ENCODE data around the gene CDHR2.

CDHR2 gene, protein sequence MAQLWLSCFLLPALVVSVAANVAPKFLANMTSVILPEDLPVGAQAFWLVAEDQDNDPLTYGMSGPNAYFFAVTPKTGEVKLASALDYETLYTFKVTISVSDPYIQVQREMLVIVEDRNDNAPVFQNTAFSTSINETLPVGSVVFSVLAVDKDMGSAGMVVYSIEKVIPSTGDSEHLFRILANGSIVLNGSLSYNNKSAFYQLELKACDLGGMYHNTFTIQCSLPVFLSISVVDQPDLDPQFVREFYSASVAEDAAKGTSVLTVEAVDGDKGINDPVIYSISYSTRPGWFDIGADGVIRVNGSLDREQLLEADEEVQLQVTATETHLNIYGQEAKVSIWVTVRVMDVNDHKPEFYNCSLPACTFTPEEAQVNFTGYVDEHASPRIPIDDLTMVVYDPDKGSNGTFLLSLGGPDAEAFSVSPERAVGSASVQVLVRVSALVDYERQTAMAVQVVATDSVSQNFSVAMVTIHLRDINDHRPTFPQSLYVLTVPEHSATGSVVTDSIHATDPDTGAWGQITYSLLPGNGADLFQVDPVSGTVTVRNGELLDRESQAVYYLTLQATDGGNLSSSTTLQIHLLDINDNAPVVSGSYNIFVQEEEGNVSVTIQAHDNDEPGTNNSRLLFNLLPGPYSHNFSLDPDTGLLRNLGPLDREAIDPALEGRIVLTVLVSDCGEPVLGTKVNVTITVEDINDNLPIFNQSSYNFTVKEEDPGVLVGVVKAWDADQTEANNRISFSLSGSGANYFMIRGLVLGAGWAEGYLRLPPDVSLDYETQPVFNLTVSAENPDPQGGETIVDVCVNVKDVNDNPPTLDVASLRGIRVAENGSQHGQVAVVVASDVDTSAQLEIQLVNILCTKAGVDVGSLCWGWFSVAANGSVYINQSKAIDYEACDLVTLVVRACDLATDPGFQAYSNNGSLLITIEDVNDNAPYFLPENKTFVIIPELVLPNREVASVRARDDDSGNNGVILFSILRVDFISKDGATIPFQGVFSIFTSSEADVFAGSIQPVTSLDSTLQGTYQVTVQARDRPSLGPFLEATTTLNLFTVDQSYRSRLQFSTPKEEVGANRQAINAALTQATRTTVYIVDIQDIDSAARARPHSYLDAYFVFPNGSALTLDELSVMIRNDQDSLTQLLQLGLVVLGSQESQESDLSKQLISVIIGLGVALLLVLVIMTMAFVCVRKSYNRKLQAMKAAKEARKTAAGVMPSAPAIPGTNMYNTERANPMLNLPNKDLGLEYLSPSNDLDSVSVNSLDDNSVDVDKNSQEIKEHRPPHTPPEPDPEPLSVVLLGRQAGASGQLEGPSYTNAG (N-terminal part only)

DNA sequence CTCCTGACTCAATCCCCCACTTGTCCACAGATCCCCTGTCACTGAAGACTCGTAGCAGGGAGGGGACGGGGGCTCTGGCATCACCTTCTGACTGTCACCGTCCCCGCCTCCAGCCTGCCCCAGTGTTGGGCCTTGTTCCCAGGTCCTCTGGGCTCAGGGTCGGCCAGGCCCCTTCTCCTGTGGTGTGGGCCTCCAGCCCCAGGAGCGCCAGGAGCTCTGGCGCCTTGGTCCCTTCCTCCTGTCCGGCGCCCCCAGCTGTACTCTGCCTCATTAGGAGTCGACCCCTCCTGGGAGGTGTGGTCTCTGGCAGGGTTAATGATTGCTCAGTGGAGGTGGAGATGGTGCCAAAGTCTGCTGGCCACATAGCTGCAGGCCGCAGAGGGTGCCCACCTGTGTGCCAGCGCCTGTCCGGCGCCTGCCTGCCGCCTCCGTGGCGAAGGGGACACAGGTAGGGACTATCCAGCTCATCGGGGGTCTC, at the start of gene CDHR2:
Gene CDHR2, plus strand, starts transcription at position 376 of the 478 bp plus-strand sequence. CDS start 16,011 bp downstream, outside the sequence.
- DNase-seq (ENCODE audit: low read depth) = no peak

DNA sequence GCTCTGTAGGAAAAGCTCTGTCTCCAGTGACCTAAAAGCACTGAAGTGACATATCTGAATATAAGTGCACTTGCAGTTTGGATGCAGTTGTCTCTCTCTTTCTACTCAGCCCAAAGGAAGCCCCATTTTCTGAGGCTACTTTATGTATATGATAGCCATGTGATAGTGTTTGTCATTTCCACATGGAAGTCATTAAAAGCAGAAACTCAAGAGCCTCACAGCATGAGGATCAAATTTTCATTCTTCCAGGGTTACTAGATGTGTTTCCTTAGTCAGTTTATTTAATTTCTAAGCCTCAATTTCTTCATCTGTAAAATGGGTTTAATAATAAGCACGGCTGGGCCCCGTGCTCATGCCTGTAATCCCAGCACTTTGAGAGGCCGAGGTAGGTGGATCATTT, 48.6 kb upstream of the CDHR2 start:
- peak; percentile 10 for DNase-seq (ENCODE audit: low read depth)

DNA sequence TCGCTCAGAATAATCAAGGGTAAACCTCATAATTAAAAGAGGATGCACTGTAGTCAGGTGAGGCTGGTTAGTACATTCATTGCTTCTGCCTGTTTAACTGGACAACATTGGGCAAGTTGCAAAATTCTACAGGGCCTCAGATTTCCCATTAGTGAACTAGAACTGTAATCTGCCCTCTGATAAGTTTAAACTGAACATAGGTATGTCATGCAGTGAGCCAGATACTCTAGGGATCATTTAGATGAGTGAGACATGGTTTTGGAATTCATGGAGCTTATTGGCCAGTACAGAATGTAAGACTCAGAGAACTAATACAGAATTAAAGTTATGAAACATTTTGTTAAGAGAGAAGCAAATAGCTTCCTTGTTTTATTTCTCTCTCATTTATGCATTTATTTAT, 47.8 kb upstream of the CDHR2 start:
- peak; percentile 45 for DNase-seq (ENCODE audit: low read depth)

DNA sequence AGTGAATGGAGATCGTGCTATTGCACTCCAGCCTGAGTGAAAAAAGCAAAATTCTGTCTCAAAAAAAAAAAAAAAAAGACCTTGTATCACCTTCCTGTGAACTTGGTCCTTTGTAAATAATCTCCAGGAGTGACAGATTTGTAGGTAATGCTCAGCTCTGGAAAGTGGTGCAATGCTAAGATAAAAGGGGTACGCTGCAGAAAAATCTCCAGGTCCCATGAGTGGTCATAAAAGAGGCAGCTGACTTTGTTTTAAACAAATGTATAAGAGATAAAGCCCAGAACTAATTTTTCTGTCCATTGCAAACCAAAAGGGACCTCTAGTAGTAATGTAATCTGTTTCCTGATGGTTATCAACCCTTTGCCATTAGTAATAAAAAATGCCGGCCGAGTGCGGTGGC, 45.6 kb upstream of the CDHR2 start:
- no peak for DNase-seq (ENCODE audit: low read depth)

DNA sequence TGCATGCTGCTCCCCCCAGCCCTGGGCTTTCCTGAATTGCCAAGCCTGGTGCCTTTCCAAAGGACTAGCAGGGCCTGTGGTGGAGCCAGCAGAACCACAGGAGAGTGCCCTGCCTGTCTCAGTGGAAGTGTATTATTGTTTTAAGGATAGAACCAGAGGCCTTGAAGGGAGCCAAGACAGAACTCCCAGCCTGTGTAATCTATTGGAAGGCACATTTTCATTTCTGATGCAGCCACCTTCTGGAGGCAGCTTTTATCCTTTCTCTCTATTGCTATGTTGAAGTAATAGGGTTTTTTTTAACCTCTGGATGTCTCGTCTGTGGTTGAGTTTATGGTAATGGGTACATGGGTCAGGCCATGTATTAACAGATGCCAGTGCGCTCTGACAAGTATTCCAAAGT, 41.2 kb upstream of the CDHR2 start:
- no peak for DNase-seq (ENCODE audit: low read depth)

DNA sequence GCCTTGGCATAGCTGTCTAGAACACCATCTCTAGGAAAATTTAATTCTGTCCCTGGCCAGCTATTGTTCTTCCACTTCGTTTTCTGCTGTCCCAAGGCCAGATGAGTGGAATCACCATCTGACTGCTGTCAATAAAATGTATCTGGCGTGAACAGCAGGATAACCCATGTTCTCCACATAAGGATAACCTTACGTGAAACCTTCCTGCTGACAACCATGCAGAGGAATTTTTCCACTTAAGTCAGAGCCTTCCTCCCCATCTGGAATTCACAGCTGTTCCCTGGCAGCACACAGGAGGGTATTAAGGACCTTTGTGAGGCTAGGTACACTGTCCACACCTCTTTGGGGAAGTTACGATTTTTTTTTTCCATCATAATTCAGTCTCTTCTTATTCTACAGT, 40.5 kb upstream of the CDHR2 start:
- no peak for DNase-seq (ENCODE audit: low read depth)

DNA sequence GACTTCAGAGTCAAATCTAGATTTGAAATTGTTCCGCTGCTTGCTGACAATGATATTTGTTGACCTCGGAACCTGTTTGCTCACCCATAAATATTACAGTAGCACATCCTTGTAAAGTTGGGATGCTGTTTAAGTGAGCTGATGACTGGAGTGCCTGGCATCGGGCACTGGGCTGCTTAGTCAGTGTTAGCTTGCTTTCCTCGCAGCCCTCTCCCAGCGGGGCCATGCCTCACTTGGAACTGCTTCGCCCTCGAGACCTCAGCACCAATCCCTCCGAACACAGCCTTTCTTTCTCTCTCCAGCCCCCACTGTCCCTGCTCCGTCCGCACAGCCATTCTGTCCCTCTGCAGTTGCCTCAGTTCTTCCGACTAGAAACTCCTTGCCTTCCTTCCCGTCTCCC, 35.4 kb upstream of the CDHR2 start:
- no peak for DNase-seq (ENCODE audit: low read depth)

DNA sequence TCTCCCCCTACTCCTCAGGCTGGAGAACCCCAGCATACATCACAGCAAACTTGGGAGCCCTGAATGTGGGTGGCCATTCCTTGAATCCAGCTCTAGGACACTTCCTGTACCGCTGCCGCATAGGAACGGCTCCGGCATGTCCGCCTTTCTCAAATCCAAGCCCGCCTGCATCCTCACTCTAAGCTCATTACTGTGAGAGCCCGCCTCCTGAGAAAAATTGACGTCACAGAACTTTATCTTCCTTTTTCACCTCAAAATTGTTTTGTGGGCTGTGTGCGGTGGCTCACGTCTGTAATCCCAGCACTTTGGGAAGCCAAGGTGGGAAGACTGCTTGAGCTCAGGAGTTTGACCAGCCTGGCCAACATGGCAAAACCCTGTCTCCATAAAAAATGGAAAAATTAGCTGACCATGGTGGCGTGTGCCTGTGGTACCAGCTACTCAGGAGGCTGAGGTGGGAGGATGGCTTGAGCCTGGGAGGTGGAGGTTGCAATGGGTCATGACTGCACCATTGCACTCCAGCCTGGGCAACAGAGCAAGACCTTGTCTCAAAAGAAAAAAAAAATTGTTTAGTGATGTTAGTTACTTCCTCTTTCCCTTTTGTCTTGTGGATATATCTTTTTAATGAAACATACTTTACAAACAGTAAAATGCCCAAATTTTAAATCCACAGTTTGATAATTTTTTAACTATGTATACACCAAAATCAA, 34.7 kb upstream of the CDHR2 start:
- DNase-seq (ENCODE audit: low read depth) = no peak

DNA sequence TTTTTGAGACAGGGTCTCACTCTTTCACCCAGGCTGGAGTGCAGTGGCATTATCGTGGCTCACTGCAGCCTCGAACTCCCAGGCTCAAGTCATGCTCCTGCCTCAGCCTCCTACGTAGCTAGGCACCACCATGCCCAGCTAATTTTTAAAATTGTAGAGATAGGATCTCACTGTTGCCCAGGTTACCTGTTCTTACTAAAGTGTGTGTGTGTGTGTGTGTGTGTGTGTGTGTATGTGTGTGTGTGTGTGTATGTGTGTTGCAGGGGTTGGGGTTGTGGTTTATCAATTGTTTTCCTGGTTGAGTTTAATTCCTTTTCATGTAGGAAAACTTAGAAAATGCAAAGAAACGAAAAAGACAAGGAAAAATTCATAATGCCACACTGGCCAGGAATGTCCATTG, 33.7 kb upstream of the CDHR2 start:
- no peak for DNase-seq (ENCODE audit: low read depth)

DNA sequence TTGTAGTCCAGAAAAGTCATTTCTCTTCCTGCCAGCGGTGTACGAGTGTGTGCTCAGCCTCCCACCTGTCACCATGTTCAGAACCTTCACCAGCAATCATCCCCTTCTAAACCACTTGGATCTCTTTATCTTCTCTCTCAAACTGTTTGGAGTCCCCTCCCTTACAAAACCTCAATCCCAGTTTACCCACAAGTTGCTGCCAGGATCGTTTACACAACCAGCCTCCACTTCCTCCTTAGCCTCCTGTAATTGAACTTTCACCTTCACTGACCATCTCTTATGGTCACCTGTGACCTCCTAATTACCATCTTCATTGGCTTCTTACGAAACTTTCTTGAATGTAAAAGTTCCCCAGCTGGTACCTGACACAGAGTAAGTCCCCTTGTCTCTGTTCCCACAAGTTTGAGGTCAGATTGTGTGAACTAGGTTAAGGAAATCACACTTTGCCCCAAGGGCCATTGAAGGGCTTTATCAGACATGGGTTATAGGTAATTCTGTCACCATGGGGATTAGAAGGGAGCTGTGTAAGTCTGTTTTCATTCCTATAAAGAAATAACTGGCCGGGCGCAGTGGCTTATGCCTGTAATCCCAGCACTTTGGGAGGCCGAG, 32.0 kb upstream of the CDHR2 start:
- DNase-seq (ENCODE audit: low read depth) = no peak

DNA sequence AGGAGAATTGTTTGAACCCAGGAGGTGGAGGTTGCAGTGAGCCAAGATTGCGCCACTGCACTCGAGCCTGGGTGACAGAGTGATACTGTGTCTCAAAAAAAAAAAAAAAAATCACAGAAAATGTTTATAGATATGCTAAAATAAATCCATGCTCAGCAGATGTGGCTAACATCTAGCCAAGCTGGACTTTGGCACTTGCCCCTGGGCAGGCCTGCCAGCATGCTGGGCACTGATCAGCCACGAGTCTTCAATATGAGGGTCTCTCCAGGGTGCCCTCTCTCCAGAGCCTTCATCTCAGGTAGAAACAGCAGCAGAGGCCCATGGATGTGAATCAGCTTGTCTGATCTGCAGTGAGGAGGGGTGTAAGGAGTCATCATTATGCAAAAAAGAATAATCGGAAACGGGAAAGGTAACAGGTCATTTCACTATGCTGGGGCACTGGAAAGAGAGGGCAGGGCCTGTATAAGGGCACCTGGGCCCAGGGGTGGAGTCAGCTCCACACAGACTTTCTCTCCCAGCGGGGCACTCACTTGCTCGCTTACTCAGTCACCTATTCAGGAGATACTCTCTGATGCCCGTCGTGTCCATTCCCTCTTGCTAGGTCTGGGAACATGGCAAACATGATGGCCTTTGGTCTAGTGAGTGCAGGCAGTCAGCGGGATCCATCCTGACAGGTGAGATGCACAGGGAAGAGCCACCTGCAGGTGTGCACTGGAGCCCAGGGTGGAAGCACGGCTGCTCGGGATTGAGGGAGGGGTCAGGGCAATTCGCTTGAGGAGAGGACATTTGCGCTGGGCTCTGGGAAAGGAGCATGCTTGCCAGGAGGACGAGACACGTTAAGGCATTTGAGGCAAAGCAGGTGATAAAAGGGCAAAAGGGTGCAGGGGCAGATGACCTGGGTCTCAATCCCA, 29.1 kb upstream of the CDHR2 start:
- no peak for DNase-seq (ENCODE audit: low read depth)

DNA sequence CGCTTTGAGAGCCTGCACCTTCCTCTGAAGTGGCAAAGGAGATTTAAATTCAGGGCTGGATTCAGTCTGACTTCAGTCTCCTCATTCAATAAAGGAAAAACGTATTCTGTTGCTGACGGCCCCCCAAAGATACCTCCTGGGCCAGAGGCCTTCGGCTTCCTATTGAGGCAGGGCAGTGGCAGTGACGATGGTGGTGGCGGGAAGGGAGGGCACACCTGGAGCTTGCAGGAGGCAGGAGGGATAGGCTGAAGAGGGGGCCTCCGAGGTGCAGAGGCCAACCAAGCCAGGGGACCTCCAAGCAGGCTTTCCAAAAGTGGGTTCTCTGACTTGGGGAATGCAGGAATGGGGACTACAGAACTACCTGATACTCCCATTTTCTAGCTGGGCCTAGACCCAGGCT, 27.9 kb upstream of the CDHR2 start:
- DNase-seq (ENCODE audit: low read depth) = no peak

DNA sequence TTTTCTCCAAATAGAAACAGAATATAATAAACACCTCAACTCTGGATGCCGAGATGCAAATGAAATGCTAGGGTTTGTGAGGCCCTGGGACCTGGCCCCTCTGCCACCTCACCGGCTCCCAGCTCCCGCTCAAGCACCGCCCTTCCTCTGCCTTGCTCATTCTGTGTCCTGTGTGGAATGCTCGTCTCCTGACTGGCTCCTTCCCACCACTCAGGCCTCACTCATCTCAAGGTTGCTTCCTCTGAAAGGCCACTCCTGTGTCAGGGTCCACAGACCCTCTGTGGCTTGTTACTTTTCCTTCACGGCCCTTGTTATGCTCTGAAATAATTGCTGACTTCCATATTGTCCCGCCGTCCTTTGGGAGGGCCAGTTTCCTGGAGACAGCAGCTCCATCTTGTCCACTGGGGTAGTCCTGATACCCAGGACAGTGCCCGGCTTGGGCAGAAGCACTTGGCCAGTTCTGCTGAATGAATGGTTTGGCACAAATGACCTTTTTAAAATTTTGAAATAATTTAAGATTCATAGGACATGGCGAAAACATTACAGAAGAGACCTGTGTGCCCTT, 27.4 kb upstream of the CDHR2 start:
- DNase-seq (ENCODE audit: low read depth) = no peak

DNA sequence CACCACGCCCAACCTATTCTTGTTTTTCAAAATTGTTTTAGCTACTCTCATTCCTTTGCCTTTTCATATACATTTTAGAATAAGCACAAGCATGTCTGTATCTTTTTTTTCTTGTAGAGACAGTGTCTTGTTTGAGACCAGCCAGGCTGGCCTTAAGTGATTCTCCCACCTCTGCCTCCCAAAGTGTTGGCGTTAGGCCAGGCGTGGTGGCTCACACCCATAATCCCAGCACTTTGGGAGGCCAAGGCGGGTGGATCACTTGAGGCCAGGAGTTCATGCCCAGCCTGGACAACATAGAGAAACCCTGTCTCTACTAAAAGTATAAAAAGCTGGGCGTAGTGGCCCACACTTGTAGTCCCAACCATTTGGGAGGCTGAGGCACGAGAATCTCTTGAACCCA, 25.0 kb upstream of the CDHR2 start:
- DNase-seq (ENCODE audit: low read depth) = no peak

DNA sequence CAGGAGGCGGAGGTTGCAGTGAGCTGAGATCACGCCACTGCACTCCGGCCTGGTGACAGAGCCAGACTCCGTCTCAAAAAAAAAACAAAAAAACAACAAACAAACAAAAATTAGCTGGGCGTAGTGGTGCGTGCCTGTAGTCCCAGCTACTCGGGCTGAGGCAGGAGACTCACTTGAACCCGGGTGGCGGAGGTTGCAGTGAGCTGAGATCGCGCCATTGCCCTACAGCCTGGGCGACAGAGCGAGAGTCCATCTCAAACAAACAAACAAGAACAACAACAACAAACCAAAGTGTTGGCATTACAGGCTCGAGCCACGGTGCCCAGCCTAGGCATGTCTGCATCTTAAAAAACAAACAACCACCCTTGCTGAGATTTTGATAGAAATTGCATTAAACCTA, 24.2 kb upstream of the CDHR2 start:
- no peak for DNase-seq (ENCODE audit: low read depth)

DNA sequence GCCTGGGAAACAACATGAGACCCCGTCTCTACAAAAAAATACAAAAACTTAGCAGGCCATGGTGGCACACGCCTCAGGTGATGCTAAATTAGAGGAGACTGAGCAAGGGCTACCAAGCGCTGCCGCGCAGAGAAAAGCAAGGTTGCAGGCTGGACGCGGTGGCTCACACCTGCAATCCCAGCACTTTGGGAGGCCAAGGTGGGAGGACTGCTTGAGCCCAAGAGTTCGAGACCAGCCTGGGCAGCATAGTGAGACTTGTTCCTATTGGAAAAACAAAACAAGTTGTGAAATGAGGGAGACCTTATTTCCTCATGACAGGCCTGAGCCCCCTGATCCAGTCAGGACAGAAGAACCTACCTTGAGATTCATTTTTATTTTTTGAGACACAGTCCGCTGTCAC, 23.5 kb upstream of the CDHR2 start:
- no peak for DNase-seq (ENCODE audit: low read depth)

DNA sequence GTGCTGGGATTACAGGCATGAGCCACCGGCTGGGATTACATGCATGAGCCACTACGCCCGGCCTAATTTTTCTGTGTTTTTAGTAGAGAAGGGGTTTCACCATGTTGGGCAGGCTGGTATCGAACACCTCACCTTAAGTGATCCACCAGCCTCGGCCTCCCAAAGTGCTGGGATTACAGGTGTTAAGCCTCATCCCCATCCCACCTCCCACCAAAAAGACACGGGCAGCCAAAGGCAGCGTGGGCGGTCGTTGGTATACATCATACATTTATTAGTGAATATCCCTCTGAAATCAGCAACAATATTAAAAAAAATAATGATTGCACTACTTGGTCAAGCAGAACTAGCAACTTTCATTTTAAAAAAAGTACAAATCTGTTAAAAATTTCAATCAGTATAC, 22.7 kb upstream of the CDHR2 start:
- no peak for DNase-seq (ENCODE audit: low read depth)

DNA sequence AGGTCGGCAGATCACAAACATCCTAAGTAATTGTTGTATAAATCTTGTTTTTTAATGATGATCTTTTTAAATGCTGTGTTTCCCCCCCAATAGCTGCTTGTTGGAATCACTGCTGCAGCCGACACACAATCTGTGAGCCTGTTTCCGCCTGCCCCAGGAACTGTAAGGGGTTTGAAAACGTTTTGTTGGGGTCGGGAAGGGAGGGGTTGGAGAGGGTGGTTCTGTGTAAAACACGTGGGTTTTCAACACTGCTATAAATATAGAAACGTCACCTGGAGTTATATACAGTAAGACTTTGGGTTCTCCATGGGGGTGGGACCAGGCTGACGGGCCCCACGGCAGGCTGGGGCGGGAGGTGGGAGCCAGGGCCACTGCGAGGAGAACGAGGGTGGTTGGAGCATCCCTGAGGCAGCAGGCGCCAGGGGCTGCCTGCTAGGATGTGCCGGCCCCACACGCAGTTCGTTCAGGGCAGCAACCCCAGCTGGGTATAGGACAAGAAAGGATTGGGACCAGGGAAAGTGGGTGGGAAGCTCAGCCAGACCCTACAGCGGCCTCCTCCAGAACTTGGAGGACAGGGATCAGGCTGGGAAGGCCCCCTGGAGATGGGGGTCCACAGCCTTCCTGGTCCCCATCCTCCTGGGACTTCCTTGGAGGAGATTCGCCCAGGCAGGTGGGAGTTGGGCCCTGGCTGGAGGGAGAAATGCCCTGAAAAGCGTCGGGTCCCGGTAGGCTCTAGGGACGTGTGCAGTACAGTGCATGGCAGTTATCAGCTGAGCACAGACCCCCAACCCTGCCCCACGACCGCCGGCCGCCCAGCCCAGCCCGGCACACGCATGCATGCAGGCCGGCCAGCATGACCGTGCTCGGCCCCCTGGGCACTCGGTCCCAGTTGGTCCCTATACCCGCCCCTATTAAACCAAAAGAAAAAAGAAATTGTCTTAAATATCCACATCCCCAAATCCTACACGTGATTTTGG, 21.6 kb upstream of the CDHR2 start:
- DNase-seq (ENCODE audit: low read depth) = no peak

DNA sequence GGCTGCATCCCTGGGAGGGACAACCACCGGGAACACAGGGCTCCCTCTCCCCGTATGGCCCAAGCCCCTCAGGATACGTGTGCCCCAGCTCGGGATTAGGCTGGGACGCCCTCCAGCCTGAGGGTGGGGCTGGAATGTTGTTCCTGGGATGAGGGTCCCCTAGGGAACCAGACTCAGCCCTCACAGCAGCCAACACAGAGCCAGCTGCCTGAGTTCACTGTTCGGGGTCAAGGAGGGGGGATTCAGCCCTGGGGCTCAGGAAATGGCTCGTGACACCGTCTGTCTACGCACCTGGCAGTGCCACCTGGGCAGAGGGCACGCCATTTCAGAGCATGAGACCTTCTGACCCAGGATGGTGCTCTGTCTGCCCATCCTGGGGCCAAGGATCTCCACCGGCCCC, 20.8 kb upstream of the CDHR2 start:
- no peak for DNase-seq (ENCODE audit: low read depth)
